Amniotic epithelial cell (primary cell): Measurements from ENCODE around the gene SLC25A45.

Experiments
- DNase-seq: peaks from one replicate; pipeline ENCODE4 v3.0.0-alpha.2; 2010; ENCODE audit warnings: low read depth

The SLC25A45 gene

DNA sequence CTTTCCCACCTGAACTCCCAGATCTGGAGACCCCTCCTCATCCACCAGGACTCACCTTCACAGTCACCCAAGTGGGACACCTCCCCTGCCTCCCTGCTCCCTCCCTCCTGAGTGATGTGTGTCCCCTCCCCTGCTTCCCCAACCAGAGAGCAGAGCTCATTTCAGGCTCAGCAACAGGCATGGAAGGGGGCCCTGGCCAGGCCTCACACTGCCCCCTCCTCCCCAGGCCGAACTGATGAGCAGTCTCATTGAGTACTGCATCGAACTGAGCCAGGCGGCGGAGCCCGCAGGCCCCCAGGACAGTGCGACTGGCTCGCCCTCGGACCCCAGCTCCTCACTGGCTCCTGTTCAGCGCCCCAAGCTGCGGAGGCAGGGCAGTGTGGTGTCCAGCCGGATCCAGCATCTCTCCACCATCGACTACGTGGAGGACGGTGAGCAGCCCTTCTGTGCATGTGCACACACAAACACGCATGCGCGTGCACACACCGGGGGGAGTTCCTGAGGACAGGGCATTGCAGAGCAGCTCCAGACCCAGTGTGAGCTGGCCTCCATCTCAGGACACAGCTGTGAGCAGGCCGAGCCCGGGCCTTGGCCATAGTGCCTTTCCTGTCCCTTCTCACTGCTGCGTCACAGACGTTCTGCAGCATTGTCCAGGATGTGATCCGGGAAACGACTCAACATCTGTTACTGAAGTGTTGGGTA lies 22.3 kb upstream of the SLC25A45 start:
- DNase-seq, result no peak

- DNase-seq, result no peak
These were observed 21.8 kb upstream of the SLC25A45 start for GRCh38 chr11:65404210-65404609.

DNA sequence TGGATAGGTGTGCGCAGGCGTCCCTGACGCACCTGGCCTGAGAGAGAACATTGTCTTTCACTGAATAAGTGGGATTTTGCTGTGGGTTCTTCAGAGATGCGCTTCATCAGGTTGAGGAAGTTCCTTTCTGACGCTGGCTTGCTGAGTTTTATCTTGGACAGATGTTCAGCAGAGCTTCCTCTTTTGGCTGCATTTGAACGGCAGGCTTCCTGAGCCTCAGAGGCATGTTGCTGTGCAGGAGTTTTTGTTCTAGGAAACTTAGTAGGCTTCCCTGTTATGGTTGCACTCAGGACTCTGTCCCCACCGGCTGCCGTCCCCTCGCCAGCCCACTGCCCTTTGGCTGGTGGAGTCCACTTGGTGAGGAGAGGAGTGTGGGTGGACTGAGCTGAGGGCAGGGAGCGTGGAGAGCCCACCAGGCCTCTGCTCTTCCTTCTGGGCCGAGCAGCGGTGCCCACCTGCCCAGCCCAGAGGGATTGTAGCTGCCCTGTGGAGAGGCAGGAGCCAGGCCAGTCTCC lies 21.2 kb upstream of the SLC25A45 start:
- DNase-seq, result no peak

DNA sequence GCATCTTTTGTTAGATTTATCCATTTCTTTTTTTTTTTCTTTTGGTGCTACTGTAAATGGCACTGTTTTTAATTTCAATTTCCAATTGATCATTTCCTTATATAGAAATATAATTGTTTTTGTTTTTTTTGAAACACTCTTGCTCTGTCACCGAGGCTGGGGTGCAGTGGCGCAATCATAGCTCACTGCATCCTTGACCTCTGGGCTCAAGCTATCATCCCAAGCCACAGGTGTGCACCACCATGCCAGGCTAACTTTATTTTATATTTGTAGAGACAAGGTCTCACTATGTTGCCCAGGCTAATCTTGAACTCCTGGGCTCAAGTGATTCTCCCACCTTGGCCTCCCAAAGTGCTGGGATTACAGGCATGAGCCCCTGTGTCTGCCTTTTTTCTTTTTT lies 20.3 kb upstream of the SLC25A45 start:
- DNase-seq, result no peak

DNA sequence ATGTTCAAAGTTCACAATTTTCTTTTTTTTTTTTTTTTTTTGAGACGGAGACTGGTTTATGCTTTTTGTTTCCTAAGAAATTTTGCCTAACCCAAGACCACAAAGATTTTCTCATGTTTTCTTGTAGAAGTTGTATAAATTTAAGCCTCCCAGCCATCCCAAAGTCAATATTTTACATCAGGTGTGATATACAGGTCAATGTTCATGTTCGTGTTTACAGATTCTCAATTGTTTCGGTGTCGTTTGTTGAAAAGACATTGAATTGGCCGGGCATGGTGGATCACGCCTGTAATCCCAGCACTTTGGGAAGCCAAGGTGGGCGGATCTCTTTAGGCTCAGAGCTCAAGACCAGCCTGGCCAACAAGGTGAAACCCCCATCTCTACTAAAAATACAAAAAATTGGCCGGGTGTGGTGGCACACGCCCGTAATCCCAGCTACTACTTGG lies 19.4 kb upstream of the SLC25A45 start:
- DNase-seq, result no peak

GRCh38 chr11:65401073-65401802 lies 18.8 kb upstream of the SLC25A45 start:
- no peak for DNase-seq

DNA sequence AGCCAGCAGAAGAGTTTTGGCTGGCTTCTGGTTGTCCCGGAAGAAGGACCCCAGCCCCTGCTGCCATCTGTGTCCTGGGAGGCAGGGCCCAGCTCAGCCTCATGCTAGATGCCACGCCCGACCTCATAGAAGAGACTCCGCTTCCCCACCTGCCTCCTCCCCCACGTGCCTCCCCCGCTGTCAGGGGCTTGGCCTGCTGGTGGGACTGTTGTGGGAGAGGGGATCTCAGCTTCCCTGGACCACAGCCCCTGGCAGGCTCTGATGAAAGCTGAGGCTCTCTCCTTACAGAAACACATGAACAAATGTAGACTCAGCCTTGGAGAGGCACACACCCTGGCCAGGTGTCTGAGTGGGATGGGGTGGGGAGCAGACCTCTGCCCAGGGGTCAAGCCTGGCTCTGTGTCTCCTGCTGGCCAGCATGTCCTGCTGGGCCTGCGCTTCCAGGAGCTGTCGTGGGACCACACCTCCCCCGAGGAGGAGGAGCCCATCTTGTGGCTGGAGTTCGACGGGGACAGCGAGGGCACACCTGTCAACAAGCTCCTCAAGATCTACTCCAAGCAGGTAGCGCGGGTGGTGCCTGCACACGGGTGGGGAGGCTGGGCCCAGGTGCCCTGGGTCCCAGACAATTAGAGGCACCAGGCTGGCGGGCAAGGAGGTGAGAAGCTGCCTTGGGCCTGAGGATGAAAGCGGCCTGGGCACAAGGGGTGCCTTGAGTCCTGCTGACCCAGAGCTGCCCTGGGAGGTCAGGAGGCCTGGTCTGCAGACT lies 18.0 kb upstream of the SLC25A45 start:
- DNase-seq, result no peak

- no peak for DNase-seq
These were observed 17.4 kb upstream of the SLC25A45 start for GRCh38 chr11:65399845-65400244.

DNA sequence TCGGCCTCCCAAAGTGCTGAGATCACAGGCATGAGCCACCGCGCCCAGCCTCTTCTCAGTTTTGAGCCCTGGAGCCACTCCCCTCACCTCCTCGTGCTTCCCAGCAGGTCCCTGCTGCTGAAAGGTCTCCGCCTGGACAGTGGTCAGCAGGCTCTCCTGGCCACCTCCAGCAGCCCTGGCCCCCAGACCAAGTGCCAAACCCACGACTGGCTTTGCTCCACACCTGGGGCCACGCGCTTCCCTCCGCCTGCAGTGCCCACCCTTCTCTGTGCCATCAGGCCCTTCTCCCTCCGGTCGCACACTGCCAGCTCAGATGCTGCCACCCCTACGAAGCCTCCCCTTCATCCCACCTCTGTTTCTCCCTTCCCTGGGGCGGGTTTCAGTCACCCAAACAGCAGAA lies 16.8 kb upstream of the SLC25A45 start:
- no peak for DNase-seq

GRCh38 chr11:65398362-65398910 lies 16.0 kb upstream of the SLC25A45 start:
- no peak for DNase-seq

GRCh38 chr11:65396769-65397745 lies 14.6 kb upstream of the SLC25A45 start:
- no peak for DNase-seq

GRCh38 chr11:65395961-65396530 lies 13.6 kb upstream of the SLC25A45 start:
- no peak for DNase-seq

- DNase-seq, result no peak
These were observed 11.7 kb upstream of the SLC25A45 start for GRCh38 chr11:65394125-65394536.

DNA sequence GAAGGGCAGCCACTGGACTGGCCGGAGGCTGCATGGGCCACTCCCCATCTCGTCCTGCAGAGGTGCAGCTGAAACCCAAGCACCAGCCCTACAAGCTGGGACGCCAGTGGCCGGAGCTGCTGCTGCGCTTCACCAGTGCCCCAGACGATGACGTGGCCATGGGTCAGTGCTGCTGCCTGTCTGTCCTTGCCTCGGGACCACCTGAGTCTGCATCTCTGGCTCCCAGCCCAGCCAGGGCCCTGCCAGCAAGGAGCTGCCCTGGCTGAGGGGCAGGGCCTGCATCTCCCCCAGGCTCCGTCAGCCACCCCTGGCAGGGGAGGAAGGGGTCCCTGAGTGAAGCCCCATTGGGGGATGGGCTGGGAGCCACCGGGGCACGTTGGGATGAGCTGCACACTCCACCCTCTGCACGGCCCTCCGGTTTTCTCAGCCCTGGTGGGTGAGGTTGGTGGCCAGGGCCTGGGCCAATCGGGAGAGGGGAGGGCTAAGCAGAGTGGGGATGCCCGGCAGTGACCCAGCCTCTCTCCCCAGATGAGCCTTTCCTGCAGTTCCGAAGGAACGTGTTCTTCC lies 11.2 kb upstream of the SLC25A45 start:
- no peak for DNase-seq

DNA sequence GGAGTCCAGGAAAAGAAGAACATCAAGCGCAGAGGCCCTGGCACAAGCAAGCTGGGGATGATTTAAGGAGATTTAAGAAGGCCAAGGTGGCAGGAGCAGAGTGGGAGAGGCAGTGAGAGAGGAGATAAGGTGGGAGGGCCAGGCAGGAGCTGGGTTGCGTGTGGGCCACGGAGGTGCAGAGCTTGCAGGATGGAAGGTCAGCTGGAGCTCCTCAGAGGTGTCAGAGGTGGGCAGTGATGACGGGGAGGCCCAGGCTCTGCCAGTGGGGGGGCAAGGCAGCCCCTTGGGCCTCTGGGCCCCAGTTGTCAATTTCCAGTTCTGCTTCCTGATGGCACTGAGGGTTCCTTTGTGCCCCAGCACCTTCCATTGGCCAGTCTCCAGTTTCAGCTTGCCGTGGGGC lies 10.5 kb upstream of the SLC25A45 start:
- DNase-seq, result no peak

DNA sequence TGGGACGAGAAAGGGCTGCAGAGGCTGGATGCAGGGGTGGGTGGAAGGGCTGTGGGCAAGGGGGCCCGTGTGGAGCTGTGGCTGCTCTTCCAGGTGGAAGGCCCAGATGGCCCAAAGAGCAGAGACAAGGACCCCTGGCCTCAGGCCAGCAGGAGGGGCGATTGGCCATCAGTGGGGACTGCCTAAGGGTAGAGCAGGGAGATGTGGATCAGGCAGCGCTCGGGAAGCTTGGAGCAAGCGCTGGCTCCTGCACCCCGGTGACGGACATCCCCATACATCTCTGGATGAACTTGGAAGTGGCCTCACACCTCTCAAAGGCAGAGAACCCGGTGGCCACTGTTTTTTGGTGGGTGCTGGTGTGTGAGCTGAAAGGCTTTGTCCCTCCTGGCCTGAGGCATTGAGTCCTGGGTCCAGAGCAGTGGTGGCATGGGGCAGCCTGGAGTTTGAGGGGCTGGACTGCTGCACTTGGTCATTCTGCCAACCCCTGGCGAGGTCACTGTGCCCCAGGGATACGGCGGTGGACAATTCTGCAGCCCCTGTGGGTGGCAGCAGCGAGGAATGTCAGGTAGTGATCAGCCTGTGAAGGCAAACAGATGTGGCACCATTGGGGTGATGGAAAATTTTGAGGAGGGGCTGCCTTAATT lies 9.9 kb upstream of the SLC25A45 start:
- DNase-seq, result no peak

DNA sequence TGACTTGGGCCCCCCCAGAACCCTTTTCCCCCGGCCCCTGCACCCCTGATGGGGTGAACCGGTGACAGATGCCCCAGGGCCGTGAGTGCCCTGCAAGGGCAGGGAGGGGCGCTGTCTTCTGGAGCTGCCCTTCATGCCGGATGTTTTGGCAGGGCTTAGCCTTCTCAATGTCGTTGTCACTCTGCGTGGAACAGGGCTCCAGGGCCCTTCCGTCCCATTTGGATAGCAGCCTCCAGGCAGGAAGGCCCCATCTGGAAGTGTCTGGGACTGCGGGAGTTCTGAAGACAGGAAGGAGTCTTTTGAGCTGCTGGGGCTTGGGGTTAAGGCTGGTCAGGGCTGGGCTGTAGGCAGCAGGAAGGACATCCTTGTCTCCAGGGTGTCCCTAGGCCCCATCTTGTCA lies 8.6 kb upstream of the SLC25A45 start:
- DNase-seq, result no peak

DNA sequence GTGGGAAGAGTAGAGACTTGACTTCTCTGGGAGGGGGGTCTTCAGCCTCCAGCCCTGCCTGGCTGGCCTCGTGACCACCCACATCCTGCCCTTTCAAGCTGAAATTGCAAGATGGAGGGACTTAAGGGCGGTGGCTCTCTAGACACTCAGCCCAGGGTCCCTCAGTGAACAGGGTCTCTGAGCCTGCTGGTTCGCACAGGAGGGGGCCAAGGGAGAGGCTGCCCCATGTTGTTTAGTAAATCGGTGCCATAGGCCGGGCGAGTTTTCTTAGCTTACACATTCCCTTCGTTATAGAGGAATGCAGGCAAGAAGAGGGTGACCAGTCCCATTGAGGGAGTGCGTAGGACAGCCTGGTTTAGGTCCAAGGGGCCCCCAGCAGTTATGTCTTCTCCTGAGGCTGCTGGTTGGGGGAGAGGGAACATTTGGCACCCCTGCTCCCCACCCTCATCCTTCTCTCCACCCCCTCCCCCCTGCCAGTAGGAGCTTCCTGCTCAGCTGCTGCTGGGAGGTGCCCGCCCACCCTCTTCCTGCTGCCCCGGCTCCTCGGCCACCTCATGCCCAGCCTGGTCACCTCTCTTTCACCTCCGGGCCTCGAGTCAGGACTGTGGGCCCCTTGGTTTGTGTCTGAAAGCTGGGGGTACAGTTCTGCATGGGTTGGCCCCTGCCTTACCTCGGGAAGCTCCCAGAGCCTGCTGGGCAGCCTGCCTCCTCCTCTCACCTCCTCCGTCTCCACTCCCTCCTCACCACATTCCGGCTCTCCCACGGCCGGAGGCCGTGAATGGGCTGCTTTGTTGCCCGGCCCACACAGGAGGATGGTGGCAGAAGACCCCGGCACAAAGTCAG lies 7.9 kb upstream of the SLC25A45 start:
- peak; percentile 51 for DNase-seq
